GM18499 (cell line): Measurements from ENCODE around the gene STAMBPL1.

Experiments
- ATAC-seq: cut with Tn5 transposase; IDR thresholded peaks from one replicate; pipeline ENCODE4 v1.9.1; 2021; ENCODE audit warnings: moderate number of reproducible peaks; ENCODE audit not compliant: insufficient read depth, unreplicated experiment

Gene STAMBPL1

DNA sequence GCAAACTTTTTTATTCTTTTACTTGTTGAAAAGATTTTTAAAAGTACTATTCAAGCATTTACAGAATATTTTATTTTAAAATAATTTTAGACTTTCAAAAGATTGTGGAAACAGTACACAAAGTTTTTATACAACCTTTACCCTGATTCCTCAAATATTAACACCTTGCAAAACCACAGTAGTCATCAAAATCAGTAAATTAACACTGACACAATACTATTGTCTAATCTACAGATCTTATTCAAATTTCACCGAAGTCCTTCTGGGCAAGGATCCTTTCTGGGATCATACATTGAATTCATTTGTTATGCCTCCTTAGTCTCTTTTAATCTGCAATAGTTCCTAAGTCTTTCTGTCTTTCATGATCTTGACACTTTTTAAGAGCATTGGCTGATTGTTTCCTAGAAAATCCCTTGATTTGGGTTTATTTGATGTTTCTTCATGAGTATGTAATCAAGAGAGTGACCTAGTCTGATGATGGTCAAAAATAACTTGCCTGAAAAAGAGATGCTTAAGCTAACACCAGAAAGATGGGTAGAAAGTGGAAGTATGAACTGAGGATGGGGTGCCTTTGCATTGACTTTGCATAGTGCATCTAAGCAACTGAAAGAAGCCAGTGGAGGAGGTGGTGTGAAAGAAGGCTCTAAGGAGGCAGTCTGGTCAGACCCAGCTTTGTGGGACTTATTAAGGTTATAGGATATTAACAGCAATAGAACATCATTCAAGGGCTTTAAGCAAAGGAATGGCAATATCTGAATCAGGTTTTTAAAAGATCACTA lies 9.7 kb downstream of the STAMBPL1 start:
- no peak for ATAC-seq

DNA sequence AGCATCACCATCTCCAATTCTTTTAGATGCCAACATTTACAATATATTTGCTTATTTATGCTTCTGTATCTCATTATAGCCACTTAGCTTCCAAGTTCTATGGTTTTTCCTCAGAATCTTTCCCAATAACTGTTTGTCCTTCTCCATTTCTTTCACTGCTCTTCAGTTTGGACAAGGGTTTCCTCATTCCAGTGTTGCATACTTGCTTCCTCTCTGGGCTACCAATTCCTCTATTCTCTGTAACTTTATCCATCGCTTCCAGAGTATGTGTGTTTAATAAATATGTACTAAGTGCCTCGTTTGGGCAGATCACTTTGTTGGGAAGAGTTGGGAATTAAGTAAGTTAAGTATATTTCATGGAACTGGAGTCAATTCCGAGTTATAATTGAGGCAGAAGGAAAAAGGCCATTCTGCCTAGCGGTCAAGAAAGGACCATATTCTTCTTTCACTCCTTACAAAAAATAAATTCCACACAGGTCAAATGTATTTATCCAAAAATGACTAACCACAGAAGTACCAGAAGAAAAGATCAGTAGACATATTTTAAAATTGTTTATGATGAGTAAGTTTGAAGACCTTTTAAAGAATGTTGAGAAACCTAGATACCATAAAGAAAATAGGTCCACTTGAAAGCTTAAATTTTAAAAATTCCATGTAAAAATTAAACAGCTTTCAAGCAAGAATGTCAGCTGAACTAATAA lies 10.8 kb downstream of the STAMBPL1 start:
- no peak for ATAC-seq

DNA sequence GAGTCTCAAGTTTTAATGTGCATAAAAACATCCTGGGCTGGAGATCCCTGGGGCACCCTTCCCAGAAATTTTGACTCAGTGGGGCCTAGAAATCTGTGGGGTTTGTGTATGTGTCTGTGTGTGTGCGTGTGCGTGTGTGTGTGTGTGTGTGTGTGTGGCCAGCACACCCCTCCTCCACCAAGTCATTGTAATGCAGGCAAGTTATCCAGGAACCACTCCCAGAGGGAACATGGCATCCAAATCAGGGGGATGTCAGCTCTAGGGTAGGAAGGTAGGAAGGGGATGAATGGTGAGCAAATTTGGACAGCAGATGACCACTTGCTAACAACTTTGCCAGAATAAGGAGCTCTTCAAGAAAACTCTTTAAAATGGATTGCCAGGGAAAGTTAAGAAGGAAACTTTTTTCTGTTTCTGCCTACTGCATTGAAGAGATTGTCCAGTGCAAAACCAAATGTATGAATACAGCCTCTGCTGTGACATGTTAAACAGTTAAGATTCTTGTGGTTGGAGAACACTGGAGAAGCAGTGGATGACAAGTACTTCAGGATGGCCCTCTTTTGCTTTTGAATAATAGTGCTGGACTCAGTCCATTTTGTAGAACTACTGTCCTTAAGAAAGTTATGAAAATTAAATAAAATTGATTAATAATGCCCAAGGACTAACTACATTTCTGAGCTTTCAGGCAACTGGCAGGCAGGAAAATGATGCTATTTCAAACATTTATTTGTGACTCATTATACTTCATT lies 12.3 kb downstream of the STAMBPL1 start:
- ATAC-seq: no peak

DNA sequence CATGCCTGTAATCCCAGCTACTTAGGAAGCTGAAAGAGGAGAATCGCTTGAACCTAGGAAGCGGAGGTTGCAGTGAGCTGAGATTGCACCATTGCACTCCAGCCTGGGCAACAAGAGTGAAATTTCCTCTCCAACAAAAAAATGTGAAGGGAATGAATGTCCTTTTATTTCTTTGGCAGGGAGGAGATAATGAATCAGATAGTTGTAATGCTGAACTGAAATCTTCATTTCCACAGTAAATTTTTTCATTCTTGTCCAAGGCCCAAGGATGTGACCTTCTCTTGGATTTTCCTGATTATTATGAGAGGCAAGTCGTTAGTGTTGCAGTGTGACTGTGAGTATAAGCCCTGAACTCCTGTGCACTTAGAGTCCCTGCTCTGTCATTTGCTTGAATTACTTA lies 13.6 kb downstream of the STAMBPL1 start:
- ATAC-seq: no peak

GRCh38 chr10:88895250-88895649 lies 15.2 kb downstream of the STAMBPL1 start:
- ATAC-seq: no peak

- no peak for ATAC-seq
These were observed 16.4 kb downstream of the STAMBPL1 start for GRCh38 chr10:88896372-88896993.

DNA sequence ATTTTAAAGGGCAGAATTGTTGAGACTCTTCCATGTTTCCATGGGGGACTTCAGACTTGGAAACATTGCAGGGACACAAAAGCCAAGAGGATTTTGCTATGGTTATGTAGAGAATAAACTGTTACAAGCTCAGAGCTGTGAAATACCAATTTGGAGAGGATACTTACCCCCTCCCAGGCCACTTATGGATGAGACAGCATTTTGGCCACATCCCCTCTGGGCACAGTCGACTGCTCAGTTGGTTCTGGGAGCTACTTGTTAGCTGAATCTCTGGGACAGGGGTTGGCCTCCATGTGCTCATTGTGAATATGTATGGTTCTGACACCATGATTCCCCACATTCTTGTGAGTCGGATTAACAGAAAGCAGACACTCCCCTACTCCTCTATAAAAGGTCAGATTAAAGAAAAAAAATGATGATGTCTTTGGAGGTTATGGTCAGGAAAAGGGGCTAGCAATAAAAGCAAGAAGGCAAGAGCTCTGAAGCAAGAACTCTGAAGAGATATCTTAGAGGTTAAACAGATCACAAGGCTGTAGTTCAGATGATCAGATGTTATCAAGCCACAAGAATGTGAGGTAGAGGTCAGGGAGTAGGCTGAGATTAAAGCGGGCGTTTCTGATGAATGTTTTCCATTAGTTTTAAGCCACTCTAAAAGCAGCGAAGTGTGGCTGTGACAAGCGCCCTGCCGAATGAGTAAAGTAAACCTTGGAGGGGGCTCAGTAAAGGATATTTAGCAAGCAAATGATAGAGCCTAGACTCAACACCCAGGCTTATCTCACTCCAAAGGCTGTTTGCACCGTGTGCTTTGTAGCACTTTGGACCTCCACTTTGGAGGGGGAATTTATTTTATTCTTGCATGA lies 17.2 kb downstream of the STAMBPL1 start:
- ATAC-seq: no peak

DNA sequence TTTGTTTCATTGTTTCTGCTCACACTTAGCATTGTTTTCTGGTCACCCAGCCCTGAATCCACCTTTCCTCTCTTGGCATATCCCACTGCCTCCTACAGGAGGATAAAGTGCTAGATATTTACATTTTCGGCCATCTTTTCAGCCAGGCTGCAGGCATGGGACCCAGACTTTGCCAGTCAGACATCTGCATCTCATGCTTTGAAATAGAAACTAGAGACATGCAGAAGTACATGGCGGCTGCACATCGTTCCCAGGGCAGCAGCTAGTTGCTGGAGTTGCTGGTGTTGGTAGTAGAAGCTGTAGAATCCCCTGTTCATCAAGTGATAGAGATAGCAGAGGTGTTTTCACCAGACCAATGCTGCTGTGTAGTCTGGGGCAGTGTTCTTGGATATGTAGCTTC lies 18.7 kb downstream of the STAMBPL1 start:
- no peak for ATAC-seq

DNA sequence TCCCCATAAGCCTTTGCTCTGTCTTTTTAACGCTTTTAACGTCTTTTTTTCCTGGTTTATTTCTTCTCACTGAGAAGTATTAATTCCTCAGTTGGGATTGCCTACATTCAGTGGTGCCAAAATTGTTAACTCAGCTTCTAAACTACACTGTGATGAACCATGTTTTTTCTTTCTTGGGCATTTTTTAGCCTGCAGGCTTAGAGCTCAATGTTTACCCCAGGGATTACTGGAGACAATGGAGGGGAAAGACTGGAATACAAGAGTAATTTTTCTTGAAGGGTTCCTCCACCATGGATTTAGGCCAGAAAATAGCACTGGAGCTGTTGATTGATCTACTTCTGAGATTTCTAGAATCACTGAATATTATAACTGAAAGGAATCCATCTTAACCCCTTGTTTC lies 19.8 kb downstream of the STAMBPL1 start:
- no peak for ATAC-seq

DNA sequence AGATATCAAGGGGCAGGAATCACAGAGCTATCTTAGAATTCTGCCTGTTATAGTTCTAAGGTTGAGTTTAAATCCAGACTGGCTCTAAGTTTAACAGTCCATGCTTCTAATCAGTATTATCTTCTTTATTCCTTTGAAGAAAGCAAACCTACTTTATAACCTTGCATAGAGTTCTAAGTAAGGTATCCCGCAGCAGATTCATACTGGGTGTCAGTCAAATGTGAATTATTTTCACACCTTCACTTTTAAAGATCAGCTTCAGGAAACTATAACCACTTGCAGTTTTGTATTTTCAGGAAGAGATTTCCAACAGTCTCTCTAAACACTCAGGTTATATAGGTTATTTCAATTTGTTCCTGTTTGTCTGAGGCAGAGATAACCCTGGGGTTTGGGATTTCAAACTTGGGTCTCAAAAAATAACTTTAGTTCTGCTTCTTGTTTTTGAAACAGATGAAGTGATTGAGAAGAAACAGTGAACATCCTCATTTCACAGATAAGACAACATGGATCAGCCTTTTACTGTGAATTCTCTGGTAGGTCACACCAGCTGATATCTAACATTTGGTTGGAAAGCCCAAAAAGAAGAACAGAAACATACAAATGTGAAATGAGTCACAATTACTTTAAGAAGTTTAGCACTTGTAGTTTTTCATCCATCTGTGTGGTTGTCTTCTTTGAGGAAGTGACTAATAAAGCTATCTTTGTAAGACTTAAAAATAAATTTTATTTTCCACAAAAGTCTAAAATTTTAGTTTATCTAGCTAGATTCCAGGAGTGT lies 21.4 kb downstream of the STAMBPL1 start:
- ATAC-seq: peak; percentile 70

- peak; percentile 26 for ATAC-seq
These were observed 22.1 kb downstream of the STAMBPL1 start for GRCh38 chr10:88901984-88902789.

- ATAC-seq: no peak
These were observed 23.7 kb downstream of the STAMBPL1 start for GRCh38 chr10:88903715-88904114.

- no peak for ATAC-seq
These were observed 26.9 kb downstream of the STAMBPL1 start for GRCh38 chr10:88906921-88907320.

- no peak for ATAC-seq
These were observed 28.1 kb downstream of the STAMBPL1 start for GRCh38 chr10:88908194-88908593.

DNA sequence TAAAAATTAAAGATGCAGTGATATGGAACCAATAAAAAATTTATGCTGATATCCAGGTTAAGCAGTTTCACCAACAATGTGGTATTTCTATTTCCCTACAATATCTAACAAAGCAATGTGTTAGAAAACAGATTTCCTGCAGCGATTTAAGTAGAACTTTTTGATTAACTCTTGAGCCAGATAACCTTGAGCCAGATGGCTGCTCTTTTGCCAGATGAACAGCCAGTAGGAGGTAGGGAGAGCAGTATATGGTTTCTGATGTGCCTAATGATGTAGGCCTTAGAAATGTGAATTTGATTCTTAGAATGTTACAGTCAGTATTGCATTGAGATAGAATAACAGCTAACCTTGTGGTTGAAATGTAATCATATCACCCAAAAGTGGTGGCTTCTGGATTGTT lies 31.1 kb downstream of the STAMBPL1 start:
- no peak for ATAC-seq

GRCh38 chr10:88911851-88912250 lies 31.8 kb downstream of the STAMBPL1 start:
- ATAC-seq: no peak

GRCh38 chr10:88913127-88913526 lies 33.1 kb downstream of the STAMBPL1 start:
- ATAC-seq: no peak

- ATAC-seq: no peak
These were observed 33.7 kb downstream of the STAMBPL1 start for GRCh38 chr10:88913788-88914187.
